NT2/D1 (cell line): ENCODE data around the gene PRTG.
"Not testable (repeated sequence)": the region's sequence is repeated elsewhere in the genome, so short reads cannot be mapped to it uniquely, and the experiment has no call there.

ENCODE experiments used
- SUZ12 ChIP-seq: IDR thresholded peaks from 2 replicates; pipeline ENCODE4 v1.6.1; 2011; ENCODE audit not compliant: insufficient read length, insufficient read depth; ENCODE audit errors: extremely low read depth
- YY1 ChIP-seq: IDR thresholded peaks from 2 replicates; pipeline ENCODE4 v1.6.1; 2011; ENCODE audit not compliant: insufficient read length, insufficient read depth

DNA sequence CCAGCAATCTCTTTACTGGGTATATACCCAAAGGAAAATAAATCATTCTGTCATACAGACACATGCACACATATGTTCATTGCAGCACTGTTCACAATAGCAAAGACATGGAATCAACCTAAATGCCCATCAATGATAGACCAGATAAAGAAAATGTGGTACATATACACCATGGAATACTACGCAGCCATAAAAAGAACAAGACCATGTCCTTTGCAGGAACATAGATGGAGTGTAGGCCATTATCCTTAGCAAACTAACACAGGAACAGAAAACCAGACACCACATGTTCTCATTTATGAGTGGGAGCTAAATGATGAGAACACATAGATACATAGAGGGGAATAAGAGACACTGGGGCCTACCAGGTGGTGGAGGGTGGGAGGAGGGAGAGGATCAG is 149.9 kb downstream of the PRTG start:
- TF ChIP-seq YY1, SUZ12: not testable (repeated sequence)
